HG02970 (cell line): ENCODE data around the gene HDX.
"Not testable (repeated sequence)": the region's sequence is repeated elsewhere in the genome, so short reads cannot be mapped to it uniquely, and the experiment has no call there.

Experiments
- ATAC-seq: cut with Tn5 transposase; IDR thresholded peaks from one replicate; pipeline ENCODE4 v1.9.1; 2021; ENCODE audit warnings: mild to moderate bottlenecking, moderate library complexity, moderate number of reproducible peaks; ENCODE audit not compliant: unreplicated experiment, low FRiP score

Gene HDX

GRCh38 chrX:84340968-84341367, 161.3 kb downstream of the HDX start:
- ATAC-seq: no peak

GRCh38 chrX:84339507-84340364, 162.5 kb downstream of the HDX start:
- ATAC-seq: peak; percentile 62

GRCh38 chrX:84336646-84337045, 165.6 kb downstream of the HDX start:
- ATAC-seq: no peak

GRCh38 chrX:84335121-84335520, 167.1 kb downstream of the HDX start:
- no peak for ATAC-seq

- no peak for ATAC-seq
Observed at GRCh38 chrX:84322083-84322827, 180.0 kb downstream of the HDX start.

- no peak for ATAC-seq
Observed at GRCh38 chrX:84320614-84321013, 181.6 kb downstream of the HDX start.

- no peak for ATAC-seq
Observed at GRCh38 chrX:84320023-84320422, 182.2 kb downstream of the HDX start.

- ATAC-seq: no peak
Observed at GRCh38 chrX:84318661-84319060, 183.6 kb downstream of the HDX start.

- ATAC-seq: not testable (repeated sequence)
Observed at GRCh38 chrX:84315946-84316345, 186.3 kb downstream of the HDX start.
